IPS DF 6.9 (cell line): Measurements from ENCODE around the gene C16orf89.

ENCODE experiments used
- DNase-seq: peaks from one replicate; pipeline ENCODE4 v3.0.0-alpha.2; 2013; ENCODE audit warnings: low read depth, low spot score
- H3K27ac ChIP-seq: one replicate; pipeline ENCODE4 v1.5.1; 2013; ENCODE audit warnings: low read length, control low read depth
- H3K27me3 ChIP-seq: 2 replicates; pipeline ENCODE4 v1.6.1; 2013; ENCODE audit warnings: mild to moderate bottlenecking, low read length; ENCODE audit not compliant: control insufficient read depth, insufficient read depth
- H3K36me3 ChIP-seq: 2 replicates; pipeline ENCODE4 v1.6.1; 2013; ENCODE audit warnings: low read length; ENCODE audit not compliant: control insufficient read depth, insufficient read depth
- H3K4me1 ChIP-seq: 2 replicates; pipeline ENCODE4 v1.6.1; 2013; ENCODE audit warnings: low read length; ENCODE audit not compliant: control insufficient read depth, insufficient read depth
- H3K4me3 ChIP-seq: 2 replicates; pipeline ENCODE4 v1.5.1; 2013; ENCODE audit warnings: mild to moderate bottlenecking, low read length
- H3K9me3 ChIP-seq: 2 replicates; pipeline ENCODE4 v1.6.1; 2013; ENCODE audit warnings: low read length, inconsistent platforms; ENCODE audit not compliant: control insufficient read depth, insufficient read depth
- WGBS: extraction: QIAGEN DNeasy Blood & Tissue Kit; methylation state at CpG from one replicate; pipeline ENCODE4 v1.1.7; 2013; ENCODE audit warnings: mixed read lengths, missing lambda C conversion rate; ENCODE audit not compliant: insufficient read length, insufficient coverage; 5-methylcytosine and 5-hydroxymethylcytosine counted together

The C16orf89 gene

GRCh38 chr16:5028950-5029475 lies 36.7 kb downstream of the C16orf89 start:
- DNase-seq: no peak
- WGBS: no CpG with 5 or more reads among the region's 18 CpGs
- no peak overlapping the region for H3K4me3 ChIP-seq
- no peak overlapping the region for H3K27ac ChIP-seq
- H3K4me1 ChIP-seq: peaks cover 4% of the 10 kb centered on the region
- no peaks in the 10 kb centered on the region; the same call in 1 of the 2 replicates for H3K27me3 ChIP-seq
- H3K36me3 ChIP-seq: no peaks in the 10 kb centered on the region
- H3K9me3 ChIP-seq: no peaks in the 10 kb centered on the region

- DNase-seq: no peak
- Histone ChIP-seq H3K9me3 (no peaks in the 10 kb centered on the region), H3K27ac (no peak overlapping the region), H3K4me1 (peaks cover 4% of the 10 kb centered on the region), H3K27me3 (no peaks in the 10 kb centered on the region; the same call in 1 of the 2 replicates), H3K4me3 (no peak overlapping the region), H3K36me3 (no peaks in the 10 kb centered on the region)
- WGBS: no CpG with 5 or more reads among the region's 32 CpGs
These were observed 38.1 kb downstream of the C16orf89 start for GRCh38 chr16:5027575-5028235.

DNA sequence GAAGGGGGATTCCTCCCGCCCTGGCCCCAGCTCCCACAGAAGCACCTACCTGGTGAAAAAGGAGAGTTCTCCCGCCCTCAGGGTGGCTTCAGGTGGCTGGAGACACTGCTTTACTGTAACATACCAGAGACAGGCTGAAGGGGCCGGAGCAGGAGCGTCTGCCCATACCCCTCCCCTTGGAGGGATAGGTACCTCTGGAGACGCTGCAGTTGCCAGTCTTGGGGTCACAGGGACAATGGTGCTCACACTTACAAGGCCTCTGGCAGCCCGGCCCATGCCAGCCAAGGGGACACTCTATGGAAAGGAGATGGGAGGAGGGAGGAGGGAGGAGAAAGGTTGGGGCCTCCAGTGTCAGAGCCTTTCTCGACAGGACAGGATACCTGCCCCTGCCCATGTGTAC lies 38.7 kb downstream of the C16orf89 start:
- DNase-seq: no peak
- Histone ChIP-seq H3K27ac (no peak overlapping the region), H3K4me3 (no peak overlapping the region), H3K27me3 (no peaks in the 10 kb centered on the region), H3K36me3 (no peaks in the 10 kb centered on the region), H3K4me1 (peaks cover 4% of the 10 kb centered on the region; the same call in 1 of the 2 replicates), H3K9me3 (no peaks in the 10 kb centered on the region)
- no CpG with 5 or more reads among the region's 7 CpGs for WGBS

DNA sequence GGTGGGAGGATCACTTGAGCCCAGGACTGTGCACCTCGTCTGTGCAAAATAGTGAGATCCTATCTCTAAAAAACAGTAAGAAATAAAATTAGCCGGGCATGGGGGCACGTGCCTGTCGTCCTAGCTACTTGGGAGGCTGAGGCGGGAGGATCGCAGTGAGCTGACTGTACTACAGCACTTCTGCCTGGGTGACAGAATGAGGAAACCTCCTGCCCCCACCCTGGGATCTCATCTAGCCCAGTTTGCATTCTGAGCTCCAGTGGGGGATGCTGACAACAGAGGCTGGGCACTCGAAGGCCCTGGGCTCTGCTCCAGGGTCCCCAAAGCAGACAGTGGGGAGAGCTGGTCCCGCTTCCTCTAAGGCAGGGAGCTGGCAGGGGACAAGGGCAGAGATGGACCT lies 39.1 kb downstream of the C16orf89 start:
- no CpG with 5 or more reads among the region's 8 CpGs for WGBS
- no peak overlapping the region for H3K4me3 ChIP-seq
- peaks cover 4% of the 10 kb centered on the region; the same call in 1 of the 2 replicates for H3K4me1 ChIP-seq
- H3K9me3 ChIP-seq: no peaks in the 10 kb centered on the region
- no peak for DNase-seq
- H3K36me3 ChIP-seq: no peaks in the 10 kb centered on the region
- H3K27ac ChIP-seq: no peak overlapping the region
- H3K27me3 ChIP-seq: no peaks in the 10 kb centered on the region

GRCh38 chr16:5025171-5025632 lies 40.6 kb downstream of the C16orf89 start:
- Histone ChIP-seq H3K4me1 (peaks cover 4% of the 10 kb centered on the region; the same call in 1 of the 2 replicates), H3K36me3 (no peaks in the 10 kb centered on the region), H3K9me3 (no peaks in the 10 kb centered on the region), H3K27me3 (no peaks in the 10 kb centered on the region), H3K27ac (no peak overlapping the region), H3K4me3 (no peak overlapping the region)
- no peak for DNase-seq
- no CpG with 5 or more reads among the region's 17 CpGs for WGBS

GRCh38 chr16:5024632-5025031 lies 41.1 kb downstream of the C16orf89 start:
- no peak overlapping the region for H3K27ac ChIP-seq
- H3K4me1 ChIP-seq: peaks cover 4% of the 10 kb centered on the region; the same call in 1 of the 2 replicates
- no peaks in the 10 kb centered on the region for H3K36me3 ChIP-seq
- DNase-seq: no peak
- H3K4me3 ChIP-seq: no peak overlapping the region
- H3K9me3 ChIP-seq: no peaks in the 10 kb centered on the region
- WGBS: no CpG with 5 or more reads among the region's 4 CpGs
- H3K27me3 ChIP-seq: no peaks in the 10 kb centered on the region

GRCh38 chr16:5022521-5022920 lies 43.2 kb downstream of the C16orf89 start:
- H3K9me3 ChIP-seq: no peaks in the 10 kb centered on the region
- H3K4me1 ChIP-seq: peaks cover 4% of the 10 kb centered on the region; the same call in 1 of the 2 replicates
- no peak overlapping the region for H3K4me3 ChIP-seq
- no peaks in the 10 kb centered on the region for H3K27me3 ChIP-seq
- DNase-seq: no peak
- H3K27ac ChIP-seq: no peak overlapping the region
- no peaks in the 10 kb centered on the region for H3K36me3 ChIP-seq
- WGBS: no CpG with 5 or more reads among the region's 6 CpGs

- no peak for DNase-seq
- no peak overlapping the region for H3K4me3 ChIP-seq
- H3K36me3 ChIP-seq: no peaks in the 10 kb centered on the region
- no peak overlapping the region for H3K27ac ChIP-seq
- H3K27me3 ChIP-seq: no peaks in the 10 kb centered on the region
- H3K4me1 ChIP-seq: peaks cover 3% of the 10 kb centered on the region; the same call in 1 of the 2 replicates
- WGBS: no CpG with 5 or more reads among the region's 15 CpGs
- H3K9me3 ChIP-seq: no peaks in the 10 kb centered on the region
These were observed 45.2 kb downstream of the C16orf89 start for GRCh38 chr16:5020551-5020950.

- Histone ChIP-seq H3K9me3 (no peaks in the 10 kb centered on the region), H3K4me1 (no peaks in the 10 kb centered on the region), H3K27ac (no peak overlapping the region), H3K27me3 (no peaks in the 10 kb centered on the region), H3K4me3 (no peak overlapping the region), H3K36me3 (no peaks in the 10 kb centered on the region)
- DNase-seq: no peak
- WGBS: no CpG with 5 or more reads among the region's 6 CpGs
These were observed 46.0 kb downstream of the C16orf89 start for GRCh38 chr16:5019775-5020174.

DNA sequence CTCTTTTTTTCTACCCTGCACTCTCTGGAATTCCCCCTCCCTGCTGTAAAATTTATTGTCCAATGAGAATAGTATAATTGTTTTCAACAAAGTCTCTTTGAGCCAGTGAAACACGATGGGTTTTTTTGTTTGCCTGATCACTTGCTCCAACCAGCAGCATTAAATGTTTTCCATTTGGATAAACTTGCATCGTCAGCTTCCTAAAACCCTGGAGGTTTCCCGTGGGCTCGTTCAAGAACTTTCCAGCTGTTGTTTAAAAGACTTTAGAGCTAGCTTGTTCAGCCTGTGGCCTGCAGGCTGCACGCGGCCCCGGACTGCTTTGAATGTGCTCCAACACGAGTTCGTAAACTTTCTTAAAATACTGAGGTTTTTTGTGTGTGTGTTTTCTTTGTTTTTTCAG lies 47.0 kb downstream of the C16orf89 start:
- H3K4me3 ChIP-seq: no peak overlapping the region
- H3K27me3 ChIP-seq: no peaks in the 10 kb centered on the region
- DNase-seq: no peak
- no peaks in the 10 kb centered on the region for H3K9me3 ChIP-seq
- no peak overlapping the region for H3K27ac ChIP-seq
- no CpG with 5 or more reads among the region's 9 CpGs for WGBS
- no peaks in the 10 kb centered on the region for H3K36me3 ChIP-seq
- no peaks in the 10 kb centered on the region for H3K4me1 ChIP-seq

DNA sequence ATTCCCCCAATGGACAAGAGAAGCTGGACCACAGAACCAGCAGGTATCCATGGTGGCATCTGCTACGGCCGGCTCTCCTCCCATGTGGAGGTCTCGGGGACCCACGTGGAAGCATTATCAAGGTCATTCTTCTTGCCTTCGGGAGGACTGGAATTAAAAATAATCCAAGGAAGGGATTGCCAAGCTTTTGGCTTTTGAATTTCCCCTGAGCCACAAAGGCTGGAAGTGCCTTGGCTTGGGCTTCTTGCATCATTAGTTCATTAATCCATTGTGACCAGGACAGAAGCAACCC lies 48.1 kb downstream of the C16orf89 start:
- H3K4me3 ChIP-seq: no peak overlapping the region
- no peak for DNase-seq
- no CpG with 5 or more reads among the region's 5 CpGs for WGBS
- no peaks in the 10 kb centered on the region for H3K4me1 ChIP-seq
- H3K36me3 ChIP-seq: no peaks in the 10 kb centered on the region
- H3K9me3 ChIP-seq: no peaks in the 10 kb centered on the region
- H3K27ac ChIP-seq: no peak overlapping the region
- H3K27me3 ChIP-seq: no peaks in the 10 kb centered on the region
